Islet of Langerhans (tissue), 1 donor: ENCODE measurements around the gene SPTLC3.

ENCODE experiments used
- FAIRE-seq: peaks from one replicate; lab custom pipeline; 2011; peaks lifted over from hg19 to GRCh38; lab: Jason Lieb, UNC

SPTLC3 gene

DNA sequence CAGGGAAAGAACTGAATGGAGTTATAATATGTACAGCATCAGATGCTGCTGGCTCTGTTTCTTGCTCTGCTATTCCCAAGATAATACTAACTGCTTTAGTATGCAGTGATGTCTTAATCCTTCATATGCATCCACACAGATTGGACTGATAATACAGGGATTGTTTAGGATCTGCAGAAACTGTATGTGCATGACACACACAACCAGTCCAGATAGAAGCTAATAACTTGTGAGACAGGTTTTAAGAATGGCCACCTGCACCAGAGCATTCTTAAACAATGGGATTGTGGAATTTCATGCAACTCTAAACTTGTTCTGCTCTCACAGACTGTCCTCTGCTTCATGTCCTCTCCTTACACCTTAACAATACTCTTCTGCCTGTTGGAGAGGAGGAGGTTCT lies 90.9 kb downstream of the SPTLC3 start:
- no peak for FAIRE-seq

DNA sequence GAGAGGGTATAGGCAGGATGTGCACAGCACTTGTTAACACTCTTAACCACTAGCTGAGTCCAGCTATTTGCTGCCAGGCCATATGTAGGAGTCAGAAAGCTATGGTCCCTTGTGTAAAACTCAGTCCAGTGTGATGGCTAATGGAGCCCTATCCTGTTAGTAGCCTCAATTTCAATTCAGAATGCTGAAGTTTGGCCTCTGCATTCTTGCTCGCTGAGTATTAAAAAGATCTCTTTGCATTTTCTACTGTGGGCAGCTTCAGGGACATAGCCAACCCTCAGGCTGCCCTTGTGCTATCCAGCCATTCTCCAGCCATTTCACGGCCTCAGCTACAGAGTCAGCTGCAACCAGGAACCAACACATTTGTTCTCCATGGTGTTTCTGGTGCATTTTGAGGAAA lies 92.5 kb downstream of the SPTLC3 start:
- FAIRE-seq = no peak

DNA sequence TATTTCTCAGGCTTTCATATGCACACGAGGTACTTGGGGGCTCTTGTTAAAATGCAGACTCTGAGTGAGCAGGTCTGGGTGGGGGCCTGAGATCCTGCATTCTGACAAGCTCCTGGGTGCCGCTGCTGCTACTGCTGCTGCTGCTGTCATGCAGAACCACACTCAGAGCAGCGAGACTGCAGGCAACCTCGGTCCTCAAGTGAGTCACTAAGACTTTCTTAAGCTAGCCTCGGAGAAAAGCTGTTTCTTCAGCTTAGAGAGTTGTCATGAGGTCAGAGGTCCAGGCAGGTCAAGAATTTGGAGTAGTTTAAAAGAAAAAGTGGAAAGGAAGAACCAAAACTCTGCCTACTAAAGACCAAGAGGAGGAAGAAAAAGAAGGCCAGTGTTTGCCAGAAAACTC lies 92.9 kb downstream of the SPTLC3 start:
- FAIRE-seq = no peak

DNA sequence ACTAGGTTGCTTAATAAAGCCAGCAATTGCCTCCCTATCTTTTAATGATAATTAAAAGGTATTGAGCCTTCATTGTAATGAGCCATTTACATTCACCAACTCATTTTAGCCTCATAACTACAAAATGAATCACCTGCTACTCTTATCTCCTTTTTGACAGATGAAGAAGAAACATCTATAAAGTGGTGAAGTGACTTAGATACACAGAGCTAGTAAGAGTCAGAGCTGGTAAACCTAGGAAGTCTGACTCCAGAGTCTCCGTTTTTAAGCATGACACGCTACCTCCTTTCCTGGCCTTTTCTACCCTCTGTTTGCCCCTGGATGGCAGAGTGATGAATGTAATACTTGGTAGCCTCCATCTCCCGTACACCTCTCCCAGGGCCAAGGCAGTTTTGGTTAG lies 93.5 kb downstream of the SPTLC3 start:
- no peak for FAIRE-seq

DNA sequence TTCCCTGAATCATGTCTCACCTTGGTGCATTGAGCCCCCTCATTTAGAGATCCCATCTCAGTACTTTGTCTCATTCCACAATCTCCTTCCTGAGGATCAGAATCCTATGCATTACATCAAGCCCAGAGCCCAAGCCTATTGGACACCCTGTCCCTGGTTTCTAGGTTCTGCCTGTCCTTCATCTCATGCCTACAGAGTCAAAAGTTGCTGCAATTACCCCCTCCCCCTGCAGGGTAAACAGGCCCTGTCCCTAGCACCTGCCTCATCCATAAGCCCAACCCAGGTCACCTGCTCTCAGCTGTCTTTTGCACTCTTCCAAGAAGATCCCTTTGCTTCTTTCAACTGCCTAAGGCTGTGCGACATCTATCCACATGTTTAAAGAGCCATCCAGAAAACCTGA lies 93.9 kb downstream of the SPTLC3 start:
- FAIRE-seq = no peak

DNA sequence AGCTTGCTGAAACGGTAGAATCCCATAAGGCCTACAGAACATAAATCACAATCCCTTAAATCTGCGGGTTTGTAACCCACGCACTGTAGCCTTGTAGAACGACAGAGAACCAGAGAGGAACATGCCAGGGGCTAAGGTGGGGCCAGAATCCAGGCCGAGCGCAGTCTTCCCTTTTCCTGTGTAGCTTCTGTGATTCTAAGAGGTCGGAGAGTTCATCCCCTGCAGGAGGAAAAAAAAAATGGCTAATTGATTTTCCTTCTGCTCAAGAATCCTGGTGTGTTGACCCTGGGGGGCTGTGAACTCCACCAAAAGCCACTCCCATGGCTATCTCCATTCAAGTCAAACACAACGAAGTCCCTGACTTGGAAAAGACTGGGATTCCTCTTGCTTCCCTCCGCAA lies 96.3 kb downstream of the SPTLC3 start:
- FAIRE-seq = no peak

DNA sequence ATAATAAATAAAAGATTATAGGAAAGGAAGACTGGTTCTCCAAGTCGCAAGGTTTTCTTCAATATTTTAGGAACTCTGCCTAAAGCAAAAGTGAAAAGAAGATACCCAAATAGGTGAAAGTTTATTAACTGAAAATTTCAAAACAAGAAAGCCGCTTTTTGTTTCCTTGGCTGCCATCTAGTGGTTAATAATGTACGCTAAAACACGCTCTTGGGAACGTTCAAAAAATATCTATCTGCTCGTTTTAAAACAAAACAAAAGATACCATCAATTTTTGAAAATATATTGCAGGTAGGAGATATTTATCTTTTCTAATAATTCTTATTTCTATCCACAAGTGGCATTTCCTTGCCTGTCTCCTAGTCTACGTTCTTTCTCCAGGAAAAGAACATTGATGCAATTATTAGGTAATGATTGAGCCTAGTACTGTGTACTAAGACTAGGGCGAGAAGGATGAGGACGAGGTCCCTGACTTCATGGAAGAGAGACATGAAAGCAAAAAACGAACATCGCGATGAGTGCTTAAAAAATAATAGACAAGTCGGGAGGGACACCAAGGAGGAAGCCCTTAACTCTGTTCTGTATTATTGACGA lies 97.2 kb downstream of the SPTLC3 start:
- FAIRE-seq = peak; percentile 100

DNA sequence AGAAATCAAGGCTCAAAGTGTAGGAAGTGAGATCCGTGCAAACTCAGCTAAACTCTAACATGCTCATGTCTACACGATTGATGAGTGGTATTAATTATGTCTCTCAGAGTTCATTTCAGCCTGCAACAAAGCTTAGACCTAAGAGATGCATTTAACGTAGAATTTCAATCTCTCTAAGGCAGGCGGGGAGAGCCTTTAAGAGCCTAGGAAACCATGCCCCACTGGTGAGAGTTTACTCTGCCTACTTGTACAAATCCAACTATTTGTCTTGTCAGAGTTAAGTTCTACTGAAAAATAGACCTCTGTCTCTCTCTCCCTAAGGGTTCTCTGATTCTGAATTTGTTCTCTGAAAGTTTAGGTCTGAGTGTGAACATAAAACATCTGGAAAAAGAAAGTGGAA lies 100.9 kb downstream of the SPTLC3 start:
- FAIRE-seq = no peak

DNA sequence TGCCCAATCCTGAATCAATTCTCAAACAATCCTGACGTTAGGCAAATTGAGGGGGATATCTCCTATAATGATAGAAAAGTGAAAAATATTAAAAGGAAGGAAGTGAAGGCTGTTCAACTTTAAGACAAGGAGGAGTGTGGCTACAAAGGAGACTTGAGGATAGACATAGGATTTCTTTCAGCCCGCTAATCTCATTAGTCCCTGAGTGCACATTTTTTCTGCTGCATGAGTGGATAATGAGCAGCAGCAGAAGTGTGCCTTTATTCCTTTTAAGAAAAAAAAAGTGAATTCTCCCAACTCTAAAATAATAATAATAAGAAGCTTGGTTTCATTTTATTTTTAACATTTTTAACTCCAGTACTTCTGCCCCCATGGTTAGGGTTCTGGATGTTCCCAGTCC lies 102.0 kb downstream of the SPTLC3 start:
- no peak for FAIRE-seq

DNA sequence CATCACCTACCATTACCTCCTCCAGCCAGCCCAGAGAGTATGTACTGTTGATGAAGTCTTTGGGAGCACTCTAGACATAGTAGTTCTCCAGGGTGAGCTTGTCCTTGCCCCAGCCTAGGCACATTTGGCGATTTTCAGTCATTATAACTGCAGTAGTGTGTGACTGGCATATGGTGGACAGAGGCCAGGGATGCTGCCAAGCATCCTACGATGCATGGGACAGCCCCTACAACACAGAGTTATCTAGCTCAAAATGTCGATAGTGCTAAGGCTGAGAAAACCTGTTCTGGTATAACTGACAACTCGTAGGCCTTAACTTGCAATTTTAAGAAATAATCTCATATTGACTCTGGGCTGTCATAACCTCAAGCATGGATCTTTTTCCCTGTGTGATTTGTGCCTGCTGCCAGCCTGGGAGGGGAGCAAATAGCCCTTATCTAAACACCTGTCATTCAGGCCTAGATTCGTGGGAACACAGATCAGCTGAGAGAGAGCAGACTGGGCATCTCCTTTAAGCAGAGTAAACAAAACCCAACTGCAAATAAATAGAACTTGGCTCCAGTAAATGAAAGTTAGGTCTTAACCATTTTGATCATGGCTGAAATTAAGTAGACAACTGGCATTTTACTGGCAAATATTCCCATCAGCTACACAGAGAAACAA lies 102.6 kb downstream of the SPTLC3 start:
- no peak for FAIRE-seq

DNA sequence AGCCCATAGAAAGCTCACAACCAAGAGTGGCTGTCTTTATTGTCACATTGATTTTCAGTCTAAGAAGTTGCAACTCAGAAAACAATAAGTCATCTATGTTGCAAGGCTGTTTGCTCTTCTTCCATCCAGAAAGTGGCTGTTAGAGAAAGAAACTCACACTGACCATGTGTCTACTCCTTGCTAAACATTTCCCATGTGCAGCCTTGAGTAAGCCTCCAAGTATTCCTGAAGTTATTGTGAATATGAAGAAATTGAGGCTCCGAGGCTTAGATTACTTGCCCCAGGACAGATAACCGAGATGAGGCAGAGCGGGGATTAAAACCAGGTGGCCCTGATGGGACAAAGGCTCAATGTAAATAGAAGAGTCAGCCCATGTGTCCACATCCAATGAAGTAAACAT lies 105.0 kb downstream of the SPTLC3 start:
- no peak for FAIRE-seq

DNA sequence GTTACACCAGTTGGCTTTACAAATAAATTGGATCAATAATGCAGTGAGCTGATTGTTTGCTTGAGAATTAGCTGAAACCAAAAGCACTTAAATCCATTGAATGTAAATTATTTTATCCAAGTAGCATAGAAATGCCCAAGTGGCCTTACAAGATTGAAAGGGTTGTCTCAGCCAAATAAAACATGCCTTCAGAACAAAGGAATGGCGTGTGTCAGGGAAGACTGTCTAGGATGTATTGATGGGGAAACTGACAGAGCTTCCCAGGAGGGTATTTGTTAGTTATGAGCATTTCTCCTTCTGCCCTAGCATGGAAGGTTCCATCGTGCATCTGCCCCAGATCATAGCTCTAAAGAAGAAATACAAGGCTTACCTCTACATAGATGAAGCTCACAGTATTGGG lies 108.4 kb downstream of the SPTLC3 start:
- no peak for FAIRE-seq

DNA sequence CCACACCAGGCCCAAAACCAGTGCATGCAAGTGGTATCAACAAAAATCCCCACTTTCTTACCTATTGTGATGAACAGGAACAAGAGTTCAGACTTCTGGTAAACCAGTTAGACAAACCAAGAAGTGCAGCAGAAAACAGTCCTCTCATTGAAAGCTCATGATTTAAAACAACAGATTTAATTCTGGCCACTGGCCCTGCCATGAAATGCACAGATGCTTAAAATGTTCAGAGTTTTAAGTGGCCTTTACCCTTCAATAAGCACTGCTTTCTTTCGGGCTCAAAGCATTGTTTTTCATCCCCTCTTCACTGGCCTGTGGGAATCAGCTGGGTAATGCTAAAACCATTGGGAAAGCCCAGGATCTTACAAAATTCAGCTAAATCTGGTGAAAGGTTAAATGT lies 109.9 kb downstream of the SPTLC3 start:
- FAIRE-seq = no peak

DNA sequence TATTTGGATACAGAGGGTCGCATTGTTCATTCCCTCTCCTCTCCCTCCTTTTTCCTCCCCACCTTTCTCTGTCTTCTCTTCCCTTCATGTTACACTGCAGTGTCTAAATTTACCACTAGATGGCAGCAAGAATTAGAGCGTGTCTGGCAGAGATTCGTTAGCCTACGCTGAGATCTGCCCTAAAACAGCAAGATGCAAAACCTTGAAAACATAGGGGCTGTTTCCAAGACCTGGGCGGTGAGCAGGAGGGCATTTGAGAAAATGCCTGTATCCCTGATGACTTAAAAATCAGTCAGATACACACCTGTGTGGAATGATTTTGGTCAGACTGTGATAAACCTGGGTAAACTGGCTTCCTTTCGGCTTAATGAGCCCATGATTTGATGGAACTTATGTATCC lies 110.8 kb downstream of the SPTLC3 start:
- peak; percentile 97 for FAIRE-seq

DNA sequence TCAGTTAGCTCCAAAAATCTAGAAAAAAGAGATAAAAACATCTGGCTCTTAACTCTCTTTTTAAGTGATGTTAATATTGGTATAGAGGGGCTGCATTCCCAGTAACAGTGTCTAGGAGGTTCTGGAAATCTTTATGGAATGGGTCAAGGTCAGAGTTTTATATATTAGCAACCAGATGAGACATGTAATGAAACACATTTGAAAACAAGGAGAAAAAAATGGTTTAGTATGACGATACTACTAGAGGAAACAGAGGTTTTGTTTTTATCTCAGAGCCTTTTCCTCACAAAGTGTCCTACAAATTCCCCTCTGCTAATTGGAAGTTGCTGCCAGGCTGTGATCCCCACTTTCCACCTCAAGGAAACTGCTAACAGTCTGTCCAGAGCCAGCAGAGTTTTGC lies 111.7 kb downstream of the SPTLC3 start:
- no peak for FAIRE-seq

DNA sequence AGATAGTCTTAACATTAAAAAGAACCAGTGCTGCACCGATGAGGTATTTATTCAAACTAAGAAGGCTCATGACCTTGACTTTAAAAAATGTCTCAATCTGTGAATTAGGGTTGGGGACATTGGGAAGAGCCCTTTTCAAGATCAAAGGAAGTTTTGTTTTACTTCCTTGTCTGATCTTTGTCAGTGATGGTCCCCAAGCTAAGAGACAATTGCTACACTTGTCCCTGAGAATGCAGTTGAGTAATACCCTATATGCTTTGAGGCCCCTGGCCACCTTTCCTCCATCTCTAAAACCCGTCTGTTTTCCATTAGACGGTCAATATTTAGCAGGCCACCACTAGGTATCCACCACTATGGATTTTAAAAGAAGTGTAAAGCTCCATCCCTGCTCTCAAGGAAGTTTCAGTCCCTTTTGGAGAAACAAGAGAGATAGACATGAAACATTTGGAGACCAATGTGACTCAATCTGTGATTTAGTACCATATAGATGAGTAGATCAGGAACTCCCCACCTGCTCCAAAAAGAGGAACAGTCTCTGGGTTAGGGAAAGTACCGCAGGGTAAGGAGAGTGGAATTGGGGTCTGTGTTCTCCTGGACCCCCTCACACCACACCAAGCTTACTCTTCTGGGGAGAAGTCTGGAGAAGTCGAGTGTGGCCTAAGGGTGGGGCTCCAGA lies 113.2 kb downstream of the SPTLC3 start:
- FAIRE-seq = no peak

DNA sequence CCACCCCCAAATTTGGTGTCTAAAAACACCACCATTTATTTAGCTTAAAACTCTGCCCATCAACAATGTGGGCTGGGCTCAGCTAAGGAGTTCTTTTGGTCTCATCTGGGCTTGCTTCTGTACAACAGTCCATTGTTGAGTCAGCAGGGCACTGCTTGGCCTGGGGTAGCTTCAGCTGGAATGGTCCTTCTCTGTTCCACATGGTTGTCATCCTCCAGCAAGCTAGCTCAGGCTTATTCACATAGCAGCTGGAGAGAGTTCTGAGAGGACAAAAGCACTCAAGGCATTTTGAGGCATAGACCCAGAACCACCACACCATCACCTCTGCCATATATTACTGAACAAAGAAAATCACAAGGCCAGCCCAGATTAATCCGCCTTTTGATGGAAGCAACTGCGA lies 116.7 kb downstream of the SPTLC3 start:
- no peak for FAIRE-seq

DNA sequence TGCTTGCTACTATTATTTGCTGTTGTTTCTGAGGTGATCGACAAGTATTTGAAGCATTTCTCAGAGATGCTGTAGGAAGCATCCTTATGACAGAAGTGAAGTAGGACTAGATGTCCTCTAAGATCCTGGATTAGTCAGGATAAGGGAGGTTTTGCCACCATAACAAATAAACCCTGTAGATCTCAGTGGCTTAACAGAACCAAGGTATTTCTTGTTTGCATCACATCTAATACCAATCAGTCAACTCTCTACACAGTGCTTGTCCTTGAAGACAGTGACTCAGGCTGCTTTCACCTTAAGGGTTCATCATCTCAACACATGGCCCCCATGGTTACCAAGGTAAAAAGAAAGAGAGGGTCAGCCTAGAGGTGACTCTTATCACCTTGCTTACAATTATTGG lies 119.4 kb downstream of the SPTLC3 start:
- FAIRE-seq = no peak

DNA sequence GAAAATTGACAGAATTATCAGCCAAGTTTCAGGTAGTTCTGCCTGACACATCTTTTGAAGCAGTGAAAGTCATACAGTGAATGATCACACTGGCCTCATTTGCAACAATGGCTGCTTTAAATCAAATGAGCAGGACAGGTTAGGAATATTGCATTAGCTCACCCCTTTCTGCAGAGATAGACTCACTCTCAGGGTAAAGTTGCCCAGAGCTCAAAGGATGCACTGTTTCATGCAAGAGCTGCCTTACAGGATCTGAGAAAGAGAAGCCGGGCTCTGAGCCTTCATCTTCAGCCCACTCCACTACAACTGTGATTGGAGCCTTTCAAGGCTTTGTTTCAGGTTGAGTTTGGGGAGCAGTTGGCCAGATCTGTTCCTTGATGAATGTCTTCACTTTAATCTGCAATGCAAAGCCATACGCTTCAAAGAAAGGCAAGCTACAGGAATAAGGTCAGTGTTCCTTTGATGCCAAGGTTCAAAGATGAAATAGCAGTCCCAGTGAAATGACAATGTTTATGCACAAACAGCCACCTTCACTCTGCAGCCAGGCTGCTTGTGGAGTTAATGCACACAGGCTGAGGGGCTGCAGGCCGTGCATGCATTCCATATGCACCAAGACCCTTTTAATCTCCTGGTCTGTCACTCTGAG lies 121.4 kb downstream of the SPTLC3 start:
- no peak for FAIRE-seq

DNA sequence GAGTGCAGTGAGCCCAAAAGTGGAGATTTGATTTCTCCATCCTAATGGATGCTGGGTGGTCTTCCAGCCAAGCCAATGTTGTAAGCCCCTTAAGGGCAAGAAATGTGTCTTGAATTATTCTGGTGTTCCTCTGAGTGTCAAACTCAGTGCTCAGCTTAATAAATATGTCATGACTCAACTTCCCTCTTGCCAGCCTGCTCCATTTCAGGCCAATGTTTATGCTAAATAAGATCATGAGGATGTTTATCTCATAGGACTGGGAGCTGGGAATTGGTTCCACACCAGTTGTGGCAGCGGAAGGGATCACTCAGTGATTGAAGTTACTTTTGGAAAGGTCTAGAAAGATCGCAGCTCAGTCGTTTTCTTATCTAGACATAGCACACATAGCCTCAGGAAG lies 121.9 kb downstream of the SPTLC3 start:
- no peak for FAIRE-seq

DNA sequence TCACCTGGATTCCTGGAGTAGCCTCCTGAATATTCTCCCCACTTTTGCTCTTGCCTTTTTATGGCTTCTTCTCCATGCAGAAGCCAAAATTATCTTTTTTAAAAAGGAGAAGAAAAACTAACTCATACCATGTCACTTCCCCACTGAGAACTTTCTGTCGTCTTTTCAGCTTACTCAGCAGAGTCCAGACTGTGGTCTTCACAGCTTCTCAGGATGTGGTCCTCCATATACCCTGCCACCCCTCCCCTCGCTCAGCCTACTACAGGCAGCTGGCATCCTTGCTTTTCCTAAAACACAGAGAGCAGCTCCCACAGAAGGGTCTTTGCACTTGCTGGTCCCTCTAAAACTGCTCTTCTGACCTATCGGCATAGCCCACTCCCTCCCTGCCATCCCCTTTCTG lies 122.9 kb downstream of the SPTLC3 start:
- FAIRE-seq = no peak

DNA sequence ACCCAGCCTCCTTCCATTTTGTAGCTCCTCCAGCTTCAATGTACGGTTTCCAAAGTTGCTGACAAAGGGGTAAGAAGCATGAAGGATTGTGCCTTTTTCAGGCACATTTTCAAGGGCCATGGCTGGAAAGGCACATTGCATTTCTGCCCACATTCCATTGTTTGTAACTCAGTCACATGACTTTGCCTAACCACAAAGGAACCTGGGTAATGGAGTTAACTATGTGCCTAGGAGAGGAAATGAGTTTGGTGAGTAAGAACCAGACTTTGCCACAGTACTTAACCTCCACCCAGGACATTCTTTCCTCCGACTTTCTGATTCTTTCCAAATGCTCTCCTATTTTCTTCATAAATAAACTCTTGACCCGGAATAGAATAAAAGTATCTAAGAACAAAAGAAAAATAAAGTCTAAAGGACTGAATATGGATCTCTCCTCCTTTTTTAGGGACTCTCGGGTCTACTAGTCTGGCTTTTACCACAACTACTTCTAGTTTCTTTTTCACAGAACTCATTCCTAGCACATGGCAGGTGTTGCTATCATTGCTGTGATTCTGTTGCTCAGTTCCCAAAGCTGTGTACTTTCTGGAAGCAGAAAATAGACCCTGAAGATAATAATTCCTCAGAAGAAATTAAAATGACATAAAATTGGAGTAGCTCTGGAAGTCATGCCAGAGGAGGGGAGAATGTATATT lies 130.8 kb downstream of the SPTLC3 start:
- no peak for FAIRE-seq

DNA sequence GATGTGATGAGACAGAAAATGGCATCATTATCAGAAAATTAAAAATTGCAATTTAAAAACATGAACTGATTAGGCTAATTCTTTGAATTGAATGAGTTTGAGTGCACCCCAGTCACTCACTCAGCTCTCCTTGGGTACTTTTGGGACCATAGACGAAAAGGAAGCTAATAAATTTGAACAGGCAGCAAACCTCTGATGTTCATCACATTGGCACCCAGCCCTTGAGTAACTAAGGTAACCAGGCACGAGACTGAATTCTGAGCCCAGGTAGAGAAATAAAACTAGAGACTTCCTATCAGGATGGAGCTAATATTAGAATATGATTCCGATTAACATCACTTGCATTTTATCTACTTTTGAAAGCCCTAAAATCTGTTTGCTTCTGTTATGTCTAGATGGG lies 131.4 kb downstream of the SPTLC3 start:
- no peak for FAIRE-seq
